HAP-1 (cell line): ENCODE results near the gene APOL6.

Source experiments
- DNase-seq, 2 experiments: peaks; one replicate each; pipeline ENCODE4 v3.0.0-alpha.2; 2016 to 2020; ENCODE audit warnings: low spot score in 2 of 2
- H3K27me3 ChIP-seq: fragments of 250-450 bp; sonication (Bioruptor Pico); 2 replicates; pipeline ENCODE4 v1.5.1; 2020; ENCODE audit warnings: low read depth, mild to moderate bottlenecking, moderate library complexity
- H3K36me3 ChIP-seq: fragments of 250-450 bp; sonication (Bioruptor Pico); replicated peaks from 2 replicates; pipeline ENCODE4 v1.5.1; 2020; ENCODE audit warnings: mild to moderate bottlenecking
- H3K4me1 ChIP-seq: fragments of 250-450 bp; sonication (Bioruptor Pico); 2 replicates; pipeline ENCODE4 v1.5.1; 2020; ENCODE audit warnings: mild to moderate bottlenecking
- H3K4me3 ChIP-seq: fragments of 250-450 bp; sonication (Bioruptor Pico); 2 replicates; pipeline ENCODE4 v1.5.1; 2020; ENCODE audit warnings: mild to moderate bottlenecking, moderate library complexity
- H3K9me3 ChIP-seq: fragments of 250-450 bp; sonication (Bioruptor Pico); 2 replicates; pipeline ENCODE4 v1.5.1; 2020; ENCODE audit warnings: mild to moderate bottlenecking, moderate library complexity
- in situ Hi-C: fragments of 300-500 bp; cut with MboI; formaldehyde crosslinking; loops from 3 replicates; pipeline ENCODE4 v1.14.3; 2020; ENCODE audit warnings: low sequenced_read_pairs, inconsistent platforms, mixed read lengths

The APOL6 gene, protein sequence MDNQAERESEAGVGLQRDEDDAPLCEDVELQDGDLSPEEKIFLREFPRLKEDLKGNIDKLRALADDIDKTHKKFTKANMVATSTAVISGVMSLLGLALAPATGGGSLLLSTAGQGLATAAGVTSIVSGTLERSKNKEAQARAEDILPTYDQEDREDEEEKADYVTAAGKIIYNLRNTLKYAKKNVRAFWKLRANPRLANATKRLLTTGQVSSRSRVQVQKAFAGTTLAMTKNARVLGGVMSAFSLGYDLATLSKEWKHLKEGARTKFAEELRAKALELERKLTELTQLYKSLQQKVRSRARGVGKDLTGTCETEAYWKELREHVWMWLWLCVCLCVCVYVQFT

DNA sequence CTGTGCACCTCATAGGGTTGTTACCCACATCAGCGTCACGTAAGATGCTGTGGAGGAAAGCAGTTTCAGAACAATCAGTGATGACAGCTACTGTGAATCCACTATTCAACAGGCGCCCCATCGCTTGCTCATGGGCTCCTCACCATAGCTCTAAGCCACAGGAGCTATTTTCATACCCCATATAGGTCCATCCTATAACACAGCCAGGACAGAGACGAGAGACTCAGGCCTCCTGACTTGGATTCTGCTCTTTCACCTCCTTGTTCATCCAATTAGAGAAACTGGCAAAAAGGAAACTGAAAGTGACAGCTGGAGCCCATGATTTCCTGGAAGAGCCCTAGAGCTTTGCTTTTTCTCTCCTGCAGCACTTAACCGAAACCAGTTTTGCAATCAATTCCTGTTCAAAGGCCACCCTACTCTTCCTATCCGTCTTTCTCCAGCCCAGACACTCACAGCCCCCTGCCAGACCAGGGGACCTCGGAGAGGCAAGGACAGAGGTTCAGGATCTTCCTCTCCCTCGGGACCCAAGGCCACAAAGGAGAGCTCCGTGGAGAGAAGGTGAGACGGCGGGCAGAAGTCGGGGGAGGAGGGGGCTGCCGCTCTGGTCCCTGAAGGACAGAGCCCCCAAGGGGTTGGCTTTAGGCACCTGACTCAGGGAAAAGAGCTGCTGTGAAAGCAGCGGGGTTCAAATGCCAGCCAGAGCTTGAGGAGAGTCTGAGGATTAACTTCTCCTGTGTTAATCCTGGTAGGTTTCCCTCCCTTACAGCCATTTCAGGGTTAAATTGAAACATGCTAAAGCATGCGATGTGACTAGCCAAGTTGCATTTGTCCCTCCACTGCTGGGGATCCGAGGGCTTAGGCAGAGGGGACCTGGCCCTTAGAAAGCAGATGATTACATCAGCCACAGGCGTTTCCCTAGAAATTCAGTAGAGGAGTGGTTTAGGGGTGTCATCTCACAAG, at the start of gene APOL6:
Gene APOL6, plus strand, starts transcription at position 381 of the 960 bp plus-strand sequence. CDS start 7,980 bp downstream, outside the sequence.
- no peaks in the 10 kb centered on the region for H3K9me3 ChIP-seq
- no peaks in the 10 kb centered on the region for H3K4me1 ChIP-seq
- no peaks in the 10 kb centered on the region for H3K36me3 ChIP-seq
- DNase-seq = no peak
- H3K27me3 ChIP-seq = no peaks in the 10 kb centered on the region
- in situ Hi-C loops = no loop called here
- H3K4me3 ChIP-seq = no peak within 1 kb of the TSS

DNA sequence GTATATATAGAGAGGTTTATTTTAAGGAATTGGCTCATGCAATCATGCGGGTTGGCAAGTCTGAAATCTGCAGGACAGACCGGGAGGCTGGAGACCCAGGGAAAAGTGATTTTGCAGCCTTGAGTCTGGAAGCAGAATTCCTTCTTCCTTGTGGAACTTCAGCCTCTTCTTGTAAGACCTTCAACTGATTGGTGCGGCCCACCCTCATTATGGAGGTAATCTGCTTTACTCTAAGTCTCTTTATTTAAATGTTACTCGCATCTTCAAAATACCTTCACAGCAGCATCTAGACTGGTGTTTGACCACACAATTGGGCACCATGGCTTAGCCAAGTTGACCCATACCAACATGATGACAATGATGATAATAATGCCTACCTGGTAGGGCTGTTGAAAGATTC, 48.9 kb upstream of the APOL6 start:
- in situ Hi-C loops = no loop called here
- Histone ChIP-seq H3K4me1 (no peaks in the 10 kb centered on the region), H3K27me3 (no peaks in the 10 kb centered on the region; the same call in 1 of the 2 replicates), H3K4me3 (no peak overlapping the region), H3K36me3 (no peaks in the 10 kb centered on the region), H3K9me3 (no peaks in the 10 kb centered on the region)
- no peak for DNase-seq

DNA sequence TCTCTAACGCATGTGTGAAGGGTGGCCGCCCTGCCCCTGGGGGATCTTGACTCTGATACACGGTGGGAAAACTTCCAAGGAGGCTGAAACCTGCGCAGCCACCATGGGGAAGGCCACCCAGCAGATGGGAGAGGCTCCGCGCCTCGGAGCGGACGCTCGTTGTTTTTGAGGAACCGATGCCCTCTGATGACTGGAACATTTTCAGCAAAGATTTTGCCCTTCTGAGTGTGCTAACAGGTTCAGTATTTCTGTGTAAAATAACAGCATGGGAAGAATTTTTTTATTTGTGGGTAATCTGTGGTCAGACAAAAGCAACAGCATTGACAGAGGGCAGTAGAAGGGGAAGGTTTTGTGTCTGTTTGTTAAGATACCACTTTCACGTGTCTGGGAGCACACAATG, 47.8 kb upstream of the APOL6 start:
- Histone ChIP-seq H3K9me3 (no peaks in the 10 kb centered on the region), H3K36me3 (no peaks in the 10 kb centered on the region), H3K27me3 (no peaks in the 10 kb centered on the region; the same call in 1 of the 2 replicates), H3K4me1 (no peaks in the 10 kb centered on the region), H3K4me3 (no peak overlapping the region)
- in situ Hi-C loops = no loop called here
- DNase-seq = no peak

DNA sequence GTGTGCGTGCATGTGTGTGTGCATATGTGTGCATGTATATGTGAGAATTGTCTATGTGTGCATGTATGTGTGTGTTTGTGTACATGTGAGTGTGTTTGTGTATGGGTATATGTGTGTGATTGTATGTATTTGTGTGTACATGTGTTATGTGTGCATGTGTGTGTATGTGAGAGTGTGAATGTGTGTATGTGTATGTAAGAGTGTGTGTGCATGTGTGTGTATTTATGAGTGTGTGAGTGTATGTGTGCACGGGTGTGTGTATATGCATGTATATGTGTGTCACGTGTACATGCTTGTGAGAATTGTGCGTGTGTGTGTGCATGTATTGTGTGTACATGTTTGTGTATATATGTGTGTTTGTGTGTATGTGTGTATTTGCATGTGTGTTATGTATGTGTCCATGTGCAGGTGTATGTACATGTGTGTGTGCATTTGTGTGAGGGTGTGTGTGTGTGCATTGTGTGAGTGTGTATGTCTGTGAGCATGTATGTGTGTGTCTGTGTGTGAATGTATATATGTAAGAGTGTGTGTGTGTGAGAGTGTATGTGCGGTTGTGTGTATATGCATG, 47.1 kb upstream of the APOL6 start:
- no peak overlapping the region for H3K4me3 ChIP-seq
- H3K9me3 ChIP-seq = no peaks in the 10 kb centered on the region
- H3K36me3 ChIP-seq = no peaks in the 10 kb centered on the region
- in situ Hi-C loops = no loop called here
- no peaks in the 10 kb centered on the region for H3K4me1 ChIP-seq
- H3K27me3 ChIP-seq = no peaks in the 10 kb centered on the region; the same call in 1 of the 2 replicates
- no peak for DNase-seq

DNA sequence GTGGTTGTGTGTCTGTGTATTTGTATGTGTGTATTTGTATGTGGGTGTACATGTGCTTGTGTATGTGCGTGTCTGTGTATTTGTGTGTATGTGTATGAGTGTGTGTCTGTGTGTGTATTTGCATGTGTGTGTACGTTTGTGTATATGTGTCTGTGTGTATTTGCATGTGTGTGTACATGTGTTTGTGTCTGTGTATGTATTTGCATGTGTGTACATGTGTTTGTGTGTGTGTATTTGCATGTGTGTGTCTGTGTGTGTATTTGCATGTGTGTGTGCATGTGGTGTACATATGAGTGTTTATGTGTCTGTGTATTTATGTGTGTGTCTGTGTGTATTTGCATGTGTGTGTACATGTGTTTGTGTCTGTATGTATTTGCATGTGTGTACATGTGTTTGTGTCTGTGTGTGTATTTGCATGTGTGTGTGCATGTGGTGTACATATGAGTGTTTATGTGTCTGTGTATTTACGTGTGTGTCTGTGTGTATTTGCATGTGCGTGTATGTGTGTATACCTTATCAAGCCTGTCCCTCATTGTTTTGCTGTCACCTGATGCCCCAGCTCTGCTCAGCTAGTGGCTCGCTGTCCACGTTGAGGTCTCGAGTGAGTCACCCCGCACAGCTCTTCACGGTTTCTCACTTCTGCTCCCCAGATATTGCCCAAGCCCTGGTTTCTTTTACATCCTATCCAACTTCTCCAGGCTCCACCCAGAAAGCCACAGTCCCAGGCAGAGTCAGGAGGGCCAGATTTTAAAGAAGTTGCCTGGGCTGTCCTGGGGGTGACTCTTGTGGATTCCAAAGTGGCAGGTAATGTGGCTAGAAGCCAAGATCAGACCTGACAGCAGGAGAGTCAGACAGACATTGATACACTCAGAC, 46.3 kb upstream of the APOL6 start:
- in situ Hi-C loops = no loop called here
- DNase-seq = no peak
- no peaks in the 10 kb centered on the region for H3K4me1 ChIP-seq
- H3K36me3 ChIP-seq = no peaks in the 10 kb centered on the region
- H3K27me3 ChIP-seq = no peaks in the 10 kb centered on the region; the same call in 1 of the 2 replicates
- H3K9me3 ChIP-seq = no peaks in the 10 kb centered on the region
- no peak overlapping the region for H3K4me3 ChIP-seq

DNA sequence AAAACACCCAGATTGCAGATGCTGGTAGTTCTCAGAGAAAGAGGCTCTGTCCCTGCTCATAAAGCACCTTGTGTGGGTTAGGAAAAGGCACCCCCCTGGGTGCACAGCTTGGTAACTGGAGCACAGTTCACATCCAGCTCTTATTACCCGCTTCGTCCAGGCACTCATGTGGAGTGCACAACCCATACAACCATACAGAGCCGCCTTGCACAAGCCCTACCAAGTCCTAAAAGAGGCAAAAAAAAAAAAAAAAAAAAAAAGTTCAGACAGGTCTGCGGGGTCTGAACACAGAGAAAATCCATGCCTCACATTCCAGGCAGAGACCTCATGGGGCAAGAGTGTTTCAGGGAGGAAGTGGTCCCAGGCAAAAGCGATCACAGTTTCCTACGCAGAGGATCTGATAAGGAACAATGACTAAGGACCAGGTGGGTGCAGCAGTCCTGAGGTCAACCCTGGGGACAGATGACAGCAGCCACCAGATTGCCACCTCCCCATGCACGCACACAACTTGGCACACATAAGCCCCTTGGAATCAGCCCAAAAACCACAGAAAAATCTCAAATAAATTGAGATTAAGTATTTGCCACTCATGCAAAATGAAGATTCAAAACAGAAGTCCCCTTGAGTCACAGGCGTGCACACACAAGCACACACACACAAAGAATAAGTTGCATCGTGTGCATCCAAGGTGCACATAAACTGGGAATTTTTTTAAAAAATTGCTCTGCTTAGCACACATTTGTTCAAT, 43.5 kb upstream of the APOL6 start:
- no peak for DNase-seq
- Histone ChIP-seq H3K4me1 (no peaks in the 10 kb centered on the region), H3K4me3 (no peak overlapping the region), H3K36me3 (no peaks in the 10 kb centered on the region), H3K27me3 (no peaks in the 10 kb centered on the region; the same call in 1 of the 2 replicates), H3K9me3 (no peaks in the 10 kb centered on the region)
- in situ Hi-C loops = no loop called here

DNA sequence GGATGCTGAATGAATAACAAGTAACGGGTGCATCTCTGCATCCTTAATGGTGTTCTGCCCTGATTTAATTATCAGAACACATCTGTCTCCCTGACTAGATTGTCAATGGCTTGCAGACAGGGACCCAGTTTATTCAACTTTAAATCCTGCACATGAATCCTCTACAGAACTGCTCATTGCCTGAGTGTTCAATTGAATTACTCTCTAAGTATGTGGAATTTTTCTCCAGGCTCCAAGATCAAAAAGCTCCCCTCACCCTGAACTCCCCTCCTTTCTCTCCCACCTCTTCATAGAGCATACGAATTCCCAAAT, 42.9 kb upstream of the APOL6 start:
- no peaks in the 10 kb centered on the region for H3K36me3 ChIP-seq
- H3K4me3 ChIP-seq = no peak overlapping the region
- in situ Hi-C loops = no loop called here
- no peaks in the 10 kb centered on the region for H3K4me1 ChIP-seq
- H3K9me3 ChIP-seq = no peaks in the 10 kb centered on the region
- no peaks in the 10 kb centered on the region; the same call in 1 of the 2 replicates for H3K27me3 ChIP-seq
- no peak for DNase-seq

DNA sequence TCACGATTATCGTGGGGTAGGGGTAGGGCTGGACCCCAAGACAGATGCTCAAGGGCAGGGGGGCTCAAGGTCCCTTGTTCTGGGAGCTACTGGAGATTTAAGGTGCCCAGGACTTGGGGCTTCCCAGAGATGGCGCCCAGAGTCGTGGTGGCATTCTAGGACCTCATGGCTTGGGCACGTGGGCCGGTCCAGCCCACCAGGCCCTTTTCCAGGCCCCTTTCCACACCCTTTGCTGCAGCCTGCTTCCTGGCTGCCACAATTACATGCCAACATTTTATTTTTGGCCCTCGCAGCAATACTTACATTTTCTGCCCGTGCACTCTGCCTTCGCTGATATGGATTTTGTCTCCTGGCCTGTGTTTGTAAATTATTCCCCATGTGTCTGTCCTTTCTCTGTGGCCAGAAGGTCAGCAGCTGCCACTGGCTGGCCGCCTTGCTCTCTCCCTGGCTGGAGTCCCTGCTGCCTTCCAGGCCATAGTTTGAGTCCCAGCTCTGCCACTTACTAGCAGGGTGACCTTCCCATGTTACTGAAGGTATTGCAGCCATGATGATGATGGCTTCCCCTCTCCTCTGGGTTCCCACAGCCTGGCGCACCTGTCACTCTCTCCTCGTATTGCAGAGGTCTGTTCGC, 42.3 kb upstream of the APOL6 start:
- no peak for DNase-seq
- in situ Hi-C loops = no loop called here
- no peak overlapping the region for H3K4me3 ChIP-seq
- H3K4me1 ChIP-seq = no peaks in the 10 kb centered on the region
- no peaks in the 10 kb centered on the region; the same call in 1 of the 2 replicates for H3K27me3 ChIP-seq
- no peaks in the 10 kb centered on the region for H3K36me3 ChIP-seq
- H3K9me3 ChIP-seq = no peaks in the 10 kb centered on the region

DNA sequence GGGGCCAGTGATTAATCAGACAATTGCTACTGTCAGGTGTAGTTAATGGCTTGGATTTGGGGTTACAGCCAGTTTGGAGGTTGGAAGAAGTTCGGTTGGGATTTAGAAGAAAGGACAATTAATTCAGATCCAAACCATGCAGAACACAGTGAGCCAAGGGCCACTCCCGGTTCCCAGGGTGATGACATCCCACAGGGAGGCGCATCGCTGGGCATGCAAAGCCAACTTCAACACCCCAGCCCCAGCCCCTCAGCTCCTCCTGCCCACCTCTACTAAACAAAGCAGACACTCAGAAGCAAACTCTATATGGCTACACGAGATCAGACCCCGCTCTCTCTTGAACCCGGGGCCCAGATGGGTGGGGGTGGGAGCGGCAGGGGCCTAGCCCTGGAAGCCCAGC, 41.3 kb upstream of the APOL6 start:
- Histone ChIP-seq H3K4me1 (no peaks in the 10 kb centered on the region), H3K36me3 (no peaks in the 10 kb centered on the region), H3K9me3 (no peaks in the 10 kb centered on the region), H3K4me3 (no peak overlapping the region), H3K27me3 (no peaks in the 10 kb centered on the region; the same call in 1 of the 2 replicates)
- no peak for DNase-seq
- in situ Hi-C loops = no loop called here

DNA sequence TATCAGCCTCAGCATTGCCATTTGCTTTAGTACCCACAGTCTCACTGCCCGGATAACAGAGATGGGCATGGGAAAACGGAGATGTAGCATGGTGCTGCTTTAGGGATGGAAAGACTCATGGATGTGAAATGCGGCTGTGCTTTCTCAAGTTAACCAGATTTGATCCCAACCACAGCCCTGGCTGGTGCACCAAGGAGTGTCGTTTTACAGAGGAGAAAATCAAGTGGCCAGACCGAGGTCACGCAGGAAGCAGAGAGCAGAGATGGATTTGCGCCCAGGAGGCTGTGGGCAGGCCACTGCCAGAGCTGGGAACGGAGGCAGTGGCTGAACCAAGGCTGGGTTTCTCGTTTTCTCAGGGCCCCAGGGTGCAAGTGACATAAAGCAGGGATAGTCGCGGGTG, 40.2 kb upstream of the APOL6 start:
- Histone ChIP-seq H3K4me3 (no peak overlapping the region), H3K27me3 (no peaks in the 10 kb centered on the region; the same call in 1 of the 2 replicates), H3K36me3 (no peaks in the 10 kb centered on the region), H3K9me3 (no peaks in the 10 kb centered on the region), H3K4me1 (no peaks in the 10 kb centered on the region)
- in situ Hi-C loops = no loop called here
- DNase-seq = no peak

DNA sequence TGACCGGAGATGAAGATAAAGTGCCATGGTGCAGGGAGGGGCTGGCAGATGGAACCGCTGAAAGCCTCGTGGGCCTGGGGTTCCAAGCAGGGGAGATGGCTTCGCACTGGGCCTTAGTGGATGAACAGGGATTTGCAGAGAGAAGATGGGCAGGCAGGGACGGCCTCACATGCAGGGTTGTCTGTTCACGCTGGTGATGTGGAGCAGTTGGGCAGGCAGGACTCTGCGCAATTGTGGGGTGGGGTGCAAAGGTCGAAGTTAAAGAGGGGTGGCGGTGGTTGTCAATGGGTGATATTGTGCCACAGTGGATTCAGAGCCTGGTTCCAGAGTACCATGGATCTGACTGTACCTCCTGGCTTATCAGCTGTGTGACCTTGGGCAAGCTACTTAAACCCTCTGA, 39.0 kb upstream of the APOL6 start:
- no peaks in the 10 kb centered on the region for H3K36me3 ChIP-seq
- H3K4me1 ChIP-seq = no peaks in the 10 kb centered on the region
- in situ Hi-C loops = no loop called here
- no peaks in the 10 kb centered on the region for H3K9me3 ChIP-seq
- H3K27me3 ChIP-seq = no peaks in the 10 kb centered on the region; the same call in 1 of the 2 replicates
- no peak for DNase-seq
- H3K4me3 ChIP-seq = no peak overlapping the region

DNA sequence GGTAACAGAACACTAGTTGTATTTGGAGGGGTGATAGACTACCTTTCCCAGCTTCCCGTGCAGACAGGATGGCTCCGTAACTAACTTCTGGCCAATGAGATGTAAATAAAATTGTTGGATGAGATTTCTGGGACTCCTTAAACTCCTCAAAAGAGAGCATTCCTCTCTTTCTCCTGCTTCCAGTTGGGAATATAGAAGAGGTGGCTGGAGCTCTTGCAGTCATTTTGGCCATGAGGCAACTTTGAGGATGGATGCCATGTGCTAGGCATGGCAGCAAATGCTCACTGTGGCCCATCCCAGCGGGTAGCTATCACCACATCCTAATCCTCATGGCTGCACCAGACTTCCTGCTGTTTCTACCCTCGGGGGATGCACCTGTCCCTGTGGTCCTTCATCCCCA, 38.5 kb upstream of the APOL6 start:
- no peaks in the 10 kb centered on the region for H3K4me1 ChIP-seq
- no peaks in the 10 kb centered on the region for H3K36me3 ChIP-seq
- no peak overlapping the region for H3K4me3 ChIP-seq
- no peaks in the 10 kb centered on the region for H3K9me3 ChIP-seq
- no peak for DNase-seq
- no peaks in the 10 kb centered on the region; the same call in 1 of the 2 replicates for H3K27me3 ChIP-seq
- in situ Hi-C loops = no loop called here
